Astrocyte (in vitro differentiated cells and primary cell): ENCODE data around the gene DGKH. TPM values are rescaled to one million over a fixed set of nuclear protein-coding genes. Genes with fewer than 3 reads are reported as not detected.

Source experiments
- DNase-seq: peaks from one replicate; pipeline ENCODE4 v3.0.0-alpha.2; 2010; ENCODE audit warnings: low read depth
- FAIRE-seq: peaks from 2 replicates; lab custom pipeline; 2011; peaks lifted over from hg19 to GRCh38; lab: Jason Lieb, UNC
- H2AFZ ChIP-seq: 2 replicates; pipeline ENCODE4 v1.6.0; 2012; ENCODE audit warnings: low read depth, low read length, inconsistent platforms
- H3K27ac ChIP-seq: 2 replicates; pipeline ENCODE4 v1.5.1; 2011; ENCODE audit warnings: low read depth, low read length, inconsistent platforms
- H3K27me3 ChIP-seq: 2 replicates; pipeline ENCODE4 v1.6.0; 2011; ENCODE audit warnings: low read length, inconsistent platforms; ENCODE audit not compliant: insufficient read depth
- H3K36me3 ChIP-seq: 2 replicates; pipeline ENCODE4 v1.5.1; 2011; ENCODE audit warnings: low read length, inconsistent platforms; ENCODE audit not compliant: insufficient read depth
- H3K4me1 ChIP-seq: 2 replicates; pipeline ENCODE4 v1.5.1; 2011; ENCODE audit warnings: low read length, inconsistent platforms; ENCODE audit not compliant: insufficient read depth
- H3K4me2 ChIP-seq: 2 replicates; pipeline ENCODE4 v1.6.0; 2012; ENCODE audit warnings: low read length, inconsistent platforms
- H3K4me3 ChIP-seq: 2 replicates; pipeline ENCODE4 v1.5.1; 2011; ENCODE audit warnings: low read depth, mild to moderate bottlenecking, low read length, inconsistent platforms; ENCODE audit not compliant: insufficient read depth
- H3K79me2 ChIP-seq: 2 replicates; pipeline ENCODE4 v1.6.0; 2012; ENCODE audit warnings: mild to moderate bottlenecking, low read length, inconsistent platforms; ENCODE audit not compliant: insufficient read depth
- H3K9ac ChIP-seq: 2 replicates; pipeline ENCODE4 v1.6.0; 2012; ENCODE audit warnings: mild to moderate bottlenecking, low read length, inconsistent platforms
- H3K9me3 ChIP-seq: 2 replicates; pipeline ENCODE4 v1.5.1; 2012; ENCODE audit warnings: low read depth, mild to moderate bottlenecking, low read length, inconsistent platforms; ENCODE audit not compliant: insufficient read depth
- H4K20me1 ChIP-seq: 2 replicates; pipeline ENCODE4 v1.6.0; 2012; ENCODE audit warnings: low read length, inconsistent platforms; ENCODE audit not compliant: insufficient read depth
- H3K27ac Mint-ChIP-seq: one replicate; pipeline ENCODE4 v1.8.0; 2021; ENCODE audit warnings: mild to moderate bottlenecking, mixed read lengths; ENCODE audit not compliant: unreplicated experiment
- H3K27me3 Mint-ChIP-seq: one replicate; pipeline ENCODE4 v1.8.0; 2021; ENCODE audit warnings: low read depth, mixed read lengths; ENCODE audit not compliant: unreplicated experiment
- H3K36me3 Mint-ChIP-seq: one replicate; pipeline ENCODE4 v1.8.0; 2021; ENCODE audit warnings: low read depth, mixed read lengths; ENCODE audit not compliant: unreplicated experiment
- H3K4me1 Mint-ChIP-seq: one replicate; pipeline ENCODE4 v1.8.0; 2021; ENCODE audit warnings: low read depth, mixed read lengths; ENCODE audit not compliant: unreplicated experiment
- H3K4me3 Mint-ChIP-seq: one replicate; pipeline ENCODE4 v1.8.0; 2021; ENCODE audit warnings: mild to moderate bottlenecking, moderate library complexity, mixed read lengths; ENCODE audit not compliant: unreplicated experiment
- H3K9me3 Mint-ChIP-seq: one replicate; pipeline ENCODE4 v1.8.0; 2021; ENCODE audit warnings: mild to moderate bottlenecking, mixed read lengths; ENCODE audit not compliant: unreplicated experiment
- CTCF ChIP-seq: IDR thresholded peaks from 2 replicates; pipeline ENCODE4 v1.5.1; 2011; ENCODE audit warnings: low read depth, mild to moderate bottlenecking, inconsistent platforms, low read length, moderate library complexity; ENCODE audit not compliant: insufficient read depth
- EZH2 ChIP-seq: IDR thresholded peaks from 2 replicates; pipeline ENCODE4 v1.6.1; 2012; ENCODE audit warnings: mild to moderate bottlenecking, low read length, inconsistent platforms; ENCODE audit not compliant: insufficient read depth
- total RNA-seq: library from RNA; stranded (reverse); gene quantifications from 2 replicates; pipeline ENCODE4 v1.2.1, GENCODE V29; 2021

The DGKH gene
- total RNA-seq, 1 donor from 2014 or later: 16.4 TPM

GRCh38 chr13:42022796-42023493 lies 25.5 kb upstream of the DGKH start:
- peaks cover 2% of the 10 kb centered on the region for H3K27me3 Mint-ChIP-seq

GRCh38 chr13:42027286-42027685 lies 21.2 kb upstream of the DGKH start:
- Mint-ChIP-seq H3K27me3 (peaks cover 2% of the 10 kb centered on the region), H3K4me3 (no peak overlapping the region), H3K4me1 (peaks cover 8% of the 10 kb centered on the region), H3K27ac (no peak overlapping the region), H3K36me3 (no peaks in the 10 kb centered on the region), H3K9me3 (peaks cover 7% of the 10 kb centered on the region)
- Histone ChIP-seq H3K79me2 (no peaks in the 10 kb centered on the region), H3K9me3 (no peaks in the 10 kb centered on the region), H3K4me1 (peaks cover 7% of the 10 kb centered on the region), H2AFZ (no peak overlapping the region), H4K20me1 (no peaks in the 10 kb centered on the region), H3K4me3 (no peak overlapping the region), H3K4me2 (no peak overlapping the region), H3K9ac (no peak overlapping the region), H3K27me3 (no peaks in the 10 kb centered on the region), H3K36me3 (no peaks in the 10 kb centered on the region), H3K27ac (no peak overlapping the region)
- DNase-seq: no peak
- TF ChIP-seq EZH2 (no peak), CTCF (no peak)
- no peak for FAIRE-seq

More at GRCh38 chr13:42022796-42023493, 25.5 kb upstream of the DGKH start:
- no peak overlapping the region for H3K4me2 ChIP-seq
- H3K4me1 ChIP-seq: peaks cover 7% of the 10 kb centered on the region
- Mint-ChIP-seq H3K4me1 (peaks cover 8% of the 10 kb centered on the region), H3K4me3 (no peak overlapping the region), H3K9me3 (no peaks in the 10 kb centered on the region), H3K27ac (no peak overlapping the region), H3K36me3 (no peaks in the 10 kb centered on the region)
- no peak overlapping the region for H3K9ac ChIP-seq
- no peaks in the 10 kb centered on the region for H3K79me2 ChIP-seq
- FAIRE-seq (no peak), DNase-seq (peak; percentile 54)
- no peaks in the 10 kb centered on the region for H3K36me3 ChIP-seq
- H3K9me3 ChIP-seq: no peaks in the 10 kb centered on the region
- no peak overlapping the region for H3K27ac ChIP-seq
- H3K27me3 ChIP-seq: no peaks in the 10 kb centered on the region
- no peaks in the 10 kb centered on the region for H4K20me1 ChIP-seq
- H2AFZ ChIP-seq: no peak overlapping the region
- TF ChIP-seq EZH2 (no peak), CTCF (no peak)
- H3K4me3 ChIP-seq: no peak overlapping the region
